K562 (cell line): ENCODE results near the gene PXN. TPM values are rescaled to one million over a fixed set of nuclear protein-coding genes. Genes with fewer than 3 reads are reported as not detected.

Experiments
- COPS2 ChIP-seq: fragments of 450-650 bp; conservative IDR thresholded peaks from 2 replicates; pipeline ENCODE4 v1.6.1; 2016; ENCODE audit warnings: mild to moderate bottlenecking, moderate library complexity
- DEAF1 ChIP-seq: fragments of 450-650 bp; formaldehyde crosslinking; IDR thresholded peaks from 2 replicates; pipeline ENCODE4 v1.4.0; 2020; ENCODE audit warnings: mild to moderate bottlenecking, moderate library complexity
- GTF2F1 ChIP-seq: IDR thresholded peaks from 2 replicates; pipeline ENCODE4 v1.6.1; 2011; ENCODE audit warnings: low read depth, low read length, improper control_type of control experiment
- HOXB6 ChIP-seq: fragments of 250-450 bp; sonication (Bioruptor Pico); IDR thresholded peaks from 2 replicates; pipeline ENCODE4 v1.5.1; 2022; ENCODE audit warnings: mild to moderate bottlenecking, borderline replicate concordance
- MTA1 ChIP-seq: fragments of 450-650 bp; IDR thresholded peaks from 2 replicates; pipeline ENCODE4 v1.6.1; 2017; ENCODE audit warnings: borderline replicate concordance
- PATZ1 ChIP-seq: fragments of 250-450 bp; sonication (Bioruptor Pico); IDR thresholded peaks from 2 replicates; pipeline ENCODE4 v1.5.0; 2020; ENCODE audit warnings: mild to moderate bottlenecking, borderline replicate concordance
- SETDB1 ChIP-seq: IDR thresholded peaks from one replicate; pipeline ENCODE4 v1.6.1; 2012; ENCODE audit warnings: low read length, control low read depth, inconsistent platforms
- SIN3B ChIP-seq: fragments of 450-650 bp; IDR thresholded peaks from 2 replicates; pipeline ENCODE4 v1.6.1; 2017; ENCODE audit warnings: low read depth, mild to moderate bottlenecking, moderate library complexity
- TCF7L2 ChIP-seq: fragments of 150-350 bp; IDR thresholded peaks from 2 replicates; pipeline ENCODE4 v1.6.1; 2016; ENCODE audit warnings: low read depth, mild to moderate bottlenecking, low read length, moderate library complexity
- ZKSCAN3 ChIP-seq: fragments of 250-450 bp; sonication (Bioruptor Pico); IDR thresholded peaks from 2 replicates; pipeline ENCODE4 v1.4.0; 2020
- ZNF174 ChIP-seq: fragments of 250-450 bp; sonication (Bioruptor Pico); IDR thresholded peaks from 2 replicates; pipeline ENCODE4 v1.4.0; 2020; ENCODE audit warnings: mild to moderate bottlenecking
- ZNF407 ChIP-seq: fragments of 450-650 bp; IDR thresholded peaks from 2 replicates; pipeline ENCODE4 v1.6.1; 2016; ENCODE audit warnings: low read depth
- ZNF592 ChIP-seq: fragments of 450-650 bp; IDR thresholded peaks from 2 replicates; pipeline ENCODE4 v1.6.1; 2017; ENCODE audit warnings: antibody characterized with exemption, mild to moderate bottlenecking
- polyA plus RNA-seq, 8 experiments: library from polyadenylated mRNA; depleted of rRNA in 4 of 8; stranded (reverse) in 5 of 8; unstranded in 3 of 8; fragments of >200 nt; fragmentation: Nextera tagmentation in 2 of 8; fragmentation: Illumina TruSeq in 1 of 8; extraction: Ambion mirVana in 2 of 8; extraction: Trizol in 1 of 8; gene quantifications; 2 replicates each; pipeline versions ENCODE4 v1.2.1 to v1.2.3, GENCODE V29; 2011 to 2014; ENCODE audit warnings: inconsistent platforms in 1 of 8, missing spikeins in 1 of 8
- total RNA-seq, 7 experiments: library from RNA; depleted of rRNA in 6 of 7; stranded (reverse); fragments of >200 nt in 6 of 7; fragmentation: Illumina TruSeq in 2 of 7; extraction: Trizol in 2 of 7; gene quantifications; 2 replicates each; pipeline versions ENCODE4 v1.2.1 to v1.2.3, GENCODE V29; 2011 to 2021; ENCODE audit warnings: low replicate concordance in 1 of 7

Gene PXN
- total and polyA plus RNA-seq, 9 of the 15 experiments (the other 6 are each of a cell fraction or from before 2014, with no cell fraction given) = 4.0 to 74.1 (median 18.6) TPM

GRCh38 chr12:120229071-120229486 lies 36.5 kb downstream of the PXN start (continued):
- TF ChIP-seq ZNF407 (no peak), TCF7L2 (no peak), SIN3B (no peak), ZNF174 (no peak), SETDB1 (no peak), HOXB6 (CRISPR knock-in tag) (no peak), ZKSCAN3 (CRISPR knock-in tag) (no peak), COPS2 (no peak), MTA1 (no peak), ZNF592 (no peak), DEAF1 (CRISPR knock-in tag) (no peak), GTF2F1 (no peak), PATZ1 (CRISPR knock-in tag) (no peak)
